Activated CD8-positive, alpha-beta memory T cell treated with anti-CD3 and anti-CD28 coated beads, Interleukin-2, amount 50 U/mL, for 24 hours (primary cell): ENCODE measurements around the gene ADCY9.
"Not testable (repeated sequence)": the region's sequence is repeated elsewhere in the genome, so short reads cannot be mapped to it uniquely, and the experiment has no call there.

Source experiments
- DNase-seq: peaks from one replicate; pipeline ENCODE4 v3.0.0-alpha.2; 2020; ENCODE audit errors: extremely low read depth

ADCY9 gene

GRCh38 chr16:4116325-4117249 lies at the start of gene ADCY9:
Gene ADCY9, minus strand, starts transcription at chr16:4116442. Its CDS starts 1,000 bp downstream, at chr16:4115442.
- DNase-seq, result peak; percentile 15

GRCh38 chr16:4160658-4161430 lies 44.6 kb upstream of the ADCY9 start:
- DNase-seq, result no peak

GRCh38 chr16:4159726-4160125 lies 43.5 kb upstream of the ADCY9 start:
- DNase-seq, result no peak

GRCh38 chr16:4158143-4159093 lies 42.2 kb upstream of the ADCY9 start:
- no peak for DNase-seq

- DNase-seq, result no peak
Observed at GRCh38 chr16:4157376-4157825, 41.2 kb upstream of the ADCY9 start.

- not testable (repeated sequence) for DNase-seq
Observed at GRCh38 chr16:4156503-4156902, 40.3 kb upstream of the ADCY9 start.

GRCh38 chr16:4153364-4153763 lies 37.1 kb upstream of the ADCY9 start:
- not testable (repeated sequence) for DNase-seq

- DNase-seq, result no peak
Observed at GRCh38 chr16:4152267-4152666, 36.0 kb upstream of the ADCY9 start.

GRCh38 chr16:4147236-4147635 lies 31.0 kb upstream of the ADCY9 start:
- no peak for DNase-seq

GRCh38 chr16:4142268-4142667 lies 26.0 kb upstream of the ADCY9 start:
- no peak for DNase-seq

GRCh38 chr16:4141604-4142003 lies 25.4 kb upstream of the ADCY9 start:
- no peak for DNase-seq

GRCh38 chr16:4140652-4141051 lies 24.4 kb upstream of the ADCY9 start:
- DNase-seq, result no peak

GRCh38 chr16:4139968-4140367 lies 23.7 kb upstream of the ADCY9 start:
- no peak for DNase-seq

- DNase-seq, result no peak
Observed at GRCh38 chr16:4138713-4139112, 22.5 kb upstream of the ADCY9 start.

GRCh38 chr16:4137438-4137837 lies 21.2 kb upstream of the ADCY9 start:
- no peak for DNase-seq

- DNase-seq, result no peak
Observed at GRCh38 chr16:4136229-4136813, 20.1 kb upstream of the ADCY9 start.

GRCh38 chr16:4135537-4135936 lies 19.3 kb upstream of the ADCY9 start:
- DNase-seq, result no peak

GRCh38 chr16:4133897-4134372 lies 17.7 kb upstream of the ADCY9 start:
- no peak for DNase-seq

- DNase-seq, result no peak
Observed at GRCh38 chr16:4131621-4132020, 15.4 kb upstream of the ADCY9 start.

- DNase-seq, result no peak
Observed at GRCh38 chr16:4124535-4125294, 8.5 kb upstream of the ADCY9 start.
